ENCODE measurements around the gene ZNF766.
"Not testable (repeated sequence)": the region's sequence is repeated elsewhere in the genome, so short reads cannot be mapped to it uniquely, and the experiment has no call there.

ZNF766 gene

DNA sequence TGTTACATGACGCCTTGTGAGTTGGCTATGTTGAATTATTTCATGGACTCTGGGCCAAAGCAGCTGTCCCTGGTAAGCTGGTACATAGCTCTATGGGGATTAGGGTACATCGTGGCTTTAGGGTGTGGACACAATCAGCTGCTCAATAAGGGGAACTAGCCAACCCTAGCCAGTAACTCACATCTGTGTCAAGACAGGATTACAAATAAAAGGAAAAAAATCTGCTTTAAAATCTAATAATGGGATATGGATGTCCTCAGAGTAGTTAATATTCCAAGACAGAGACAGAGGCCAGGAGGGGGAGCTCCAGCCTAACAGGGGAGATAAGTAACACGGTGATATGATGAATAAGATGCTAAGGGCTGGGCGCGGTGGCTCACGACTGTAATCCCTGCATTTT lies 21.1 kb upstream of the ZNF766 start:
- H3K27ac Mint-ChIP-seq: peak overlapping the region; percentile 4
- H3K4me1 Mint-ChIP-seq: no peaks in the 10 kb centered on the region

DNA sequence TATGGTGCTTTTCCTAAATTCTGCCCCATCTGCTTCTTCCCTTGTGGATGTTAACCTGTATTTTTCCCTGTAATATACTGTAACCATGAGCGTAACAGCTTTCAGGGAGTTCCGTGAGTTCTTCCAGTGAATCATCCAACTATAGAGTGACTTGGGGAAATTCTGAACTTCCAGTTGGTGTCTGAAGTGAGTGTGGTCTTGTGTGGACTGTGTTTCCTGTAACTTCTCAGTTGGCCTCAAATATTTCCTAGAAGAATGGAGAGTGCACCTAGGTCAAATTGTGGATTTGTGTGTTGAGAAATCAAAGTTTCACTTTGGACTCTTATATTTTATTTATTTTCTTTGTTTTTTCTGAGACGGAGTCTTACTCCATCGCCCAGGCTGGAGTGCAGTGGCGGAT lies 11.0 kb upstream of the ZNF766 start:
- DNase-seq: no peak
- Mint-ChIP-seq H3K4me3 (no peak overlapping the region), H3K27ac (no peak overlapping the region), H3K27me3 (ENCODE audit: low read depth, poor library complexity) (peaks cover 13% of the 10 kb centered on the region), H3K36me3 (ENCODE audit: low read depth) (no peaks in the 10 kb centered on the region), H3K4me1 (no peaks in the 10 kb centered on the region), H3K9me3 (peaks cover 34% of the 10 kb centered on the region)
- no peak for TF ChIP-seq CTCF (IDR thresholded peaks at IDR 0.05)

More for the DNA sequence above, 21.1 kb upstream of the ZNF766 start:
- TF ChIP-seq CTCF (IDR thresholded peaks at IDR 0.05): peak; percentile 18
- DNase-seq: peak; percentile 6
- peaks cover 9% of the 10 kb centered on the region for H3K36me3 Mint-ChIP-seq (ENCODE audit: low read depth)
- no peak overlapping the region for H3K4me3 Mint-ChIP-seq
- peaks cover 34% of the 10 kb centered on the region for H3K9me3 Mint-ChIP-seq
- H3K27me3 Mint-ChIP-seq (ENCODE audit: low read depth, poor library complexity): peaks cover 3% of the 10 kb centered on the region

- H3K4me3 Mint-ChIP-seq, H3K4me1 Mint-ChIP-seq, H3K27ac Mint-ChIP-seq, DNase-seq: not testable (repeated sequence)
- Mint-ChIP-seq H3K27me3 (ENCODE audit: low read depth, poor library complexity) (peaks cover 14% of the 10 kb centered on the region), H3K36me3 (ENCODE audit: low read depth) (peaks cover 11% of the 10 kb centered on the region), H3K9me3 (peaks cover 31% of the 10 kb centered on the region)
Observed at GRCh38 chr19:52265556-52265955, 3.8 kb upstream of the ZNF766 start.

GRCh38 chr19:52270266-52270885 lies 989 bp downstream of the ZNF766 start:
- Mint-ChIP-seq H3K27me3 (ENCODE audit: low read depth, poor library complexity) (peaks cover 9% of the 10 kb centered on the region), H3K27ac (peak overlapping the region; percentile 99), H3K36me3 (ENCODE audit: low read depth) (peaks cover 60% of the 10 kb centered on the region), H3K4me1 (peaks cover 25% of the 10 kb centered on the region), H3K9me3 (peaks cover 79% of the 10 kb centered on the region), H3K4me3 (peak overlapping the region; percentile 100)
- TF ChIP-seq CTCF (IDR thresholded peaks at IDR 0.05): no peak
- peak; percentile 6 for DNase-seq

DNA sequence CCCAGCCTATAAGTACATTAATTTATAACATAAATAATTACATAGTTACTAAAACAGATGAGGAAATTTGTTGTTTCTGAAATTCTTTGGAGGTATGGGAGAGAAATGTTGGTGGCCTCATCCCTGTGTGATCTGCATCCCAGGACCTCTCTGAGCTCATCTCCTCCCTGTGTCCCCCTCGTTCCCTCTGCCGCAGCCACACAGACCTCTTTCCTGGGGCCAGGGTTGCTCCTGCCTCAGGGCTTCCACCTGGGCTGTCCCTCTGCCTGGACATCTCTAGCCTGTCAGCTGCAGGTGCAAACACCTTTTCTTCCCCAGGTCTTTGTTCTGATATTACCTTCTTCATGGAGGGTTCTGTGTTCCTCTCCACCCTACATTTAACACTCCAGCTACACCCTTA lies 3.9 kb downstream of the ZNF766 start:
- no peak overlapping the region for H3K4me3 Mint-ChIP-seq
- H3K9me3 Mint-ChIP-seq: peaks cover 93% of the 10 kb centered on the region

DNA sequence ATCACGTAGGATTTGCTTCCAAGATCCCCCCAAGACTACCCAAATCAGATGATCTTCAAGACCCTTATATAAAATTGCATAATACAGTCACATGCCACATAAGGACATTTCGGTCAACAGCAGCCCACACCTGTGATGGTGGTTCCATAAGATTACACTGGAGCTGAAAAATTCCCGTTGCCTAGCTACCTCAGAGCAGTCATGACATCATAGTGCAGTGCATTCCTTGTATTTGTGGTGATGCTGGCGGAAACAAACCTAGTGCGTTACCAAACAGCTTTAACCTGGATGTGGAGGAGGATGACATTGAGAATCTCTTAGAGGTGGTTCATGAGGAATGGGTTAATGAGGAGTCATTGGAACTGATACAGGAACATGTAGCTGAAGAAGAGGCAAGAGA lies 4.8 kb downstream of the ZNF766 start:
- Mint-ChIP-seq H3K36me3 (ENCODE audit: low read depth) (peaks cover 94% of the 10 kb centered on the region), H3K9me3 (peaks cover 96% of the 10 kb centered on the region)

More for the DNA sequence above, 3.9 kb downstream of the ZNF766 start:
- Mint-ChIP-seq H3K4me1 (peaks cover 25% of the 10 kb centered on the region), H3K36me3 (ENCODE audit: low read depth) (peaks cover 85% of the 10 kb centered on the region), H3K27ac (no peak overlapping the region), H3K27me3 (ENCODE audit: low read depth, poor library complexity) (peaks cover 7% of the 10 kb centered on the region)
- TF ChIP-seq CTCF (IDR thresholded peaks at IDR 0.05): no peak
- DNase-seq: no peak

More for the DNA sequence above, 4.8 kb downstream of the ZNF766 start:
- TF ChIP-seq CTCF (IDR thresholded peaks at IDR 0.05): no peak
- no peak overlapping the region for H3K27ac Mint-ChIP-seq
- peak overlapping the region; percentile 35 for H3K4me3 Mint-ChIP-seq
- H3K27me3 Mint-ChIP-seq (ENCODE audit: low read depth, poor library complexity): peaks cover 12% of the 10 kb centered on the region
- DNase-seq: no peak
- H3K4me1 Mint-ChIP-seq: peaks cover 25% of the 10 kb centered on the region
